ENCODE data around the gene ATP8B2. TPM values are rescaled to one million over a fixed set of nuclear protein-coding genes. Genes with fewer than 3 reads are reported as not detected.
A peak's percentile ranks its signal among the peaks of the same experiment; 100 is the strongest.
"Not testable (repeated sequence)": the region's sequence is repeated elsewhere in the genome, so short reads cannot be mapped to it uniquely, and the experiment has no call there.

ATP8B2 gene
- 10 to 100 TPM; 46.3 to 67.3 TPM for total RNA-seq

DNA sequence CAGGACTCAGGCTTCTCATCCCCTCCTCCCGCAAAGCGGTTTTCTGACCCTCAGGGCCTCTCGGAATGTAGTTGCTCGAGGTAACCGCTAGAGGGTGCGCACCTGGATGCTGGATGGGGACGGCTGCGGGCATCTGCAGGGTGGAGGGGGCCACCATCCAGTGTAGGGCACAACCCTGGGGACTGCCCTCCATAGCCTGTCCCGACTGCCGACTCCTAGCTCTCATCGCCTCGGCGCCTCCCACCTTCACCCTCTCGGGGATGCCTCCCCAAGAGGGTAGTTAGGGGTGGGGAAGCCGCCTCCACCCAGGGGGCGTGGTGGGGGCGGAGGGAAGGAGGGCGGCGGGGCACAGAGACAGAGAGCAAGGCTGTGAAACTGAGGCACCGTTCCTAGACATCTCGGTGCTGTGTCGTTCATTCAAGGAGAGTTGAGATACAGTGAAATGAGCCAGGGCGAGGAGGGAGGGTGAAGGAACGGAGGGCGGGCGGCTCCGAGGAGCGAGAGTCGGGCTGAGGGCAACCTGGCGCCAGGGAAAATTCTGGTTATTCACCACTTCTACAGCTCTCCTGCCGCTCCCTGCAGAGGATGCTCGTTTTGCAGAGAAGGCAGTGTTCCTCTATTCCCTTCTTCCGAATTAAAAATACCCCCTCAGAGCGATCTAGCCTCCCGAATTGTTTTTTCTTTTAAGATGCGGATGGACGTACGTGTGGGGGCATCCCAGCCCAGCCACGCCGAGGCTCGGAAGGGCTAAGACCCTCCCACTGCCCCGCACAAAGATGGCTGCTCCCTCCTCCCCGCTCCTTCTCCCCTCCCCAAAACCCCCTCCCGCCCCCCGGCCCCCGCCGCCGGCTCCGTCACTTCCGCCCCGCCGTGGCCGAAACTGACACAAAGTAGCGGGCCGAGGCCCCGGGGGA, at the start of gene ATP8B2:
TSS of gene ATP8B2 (plus strand) at position 857 of the 914 bp plus-strand sequence. CDS start 2,617 bp downstream, outside the sequence.
- Mint-ChIP-seq H3K4me3 (peak within 1 kb of the TSS; percentile 90), H3K4me1 (peaks cover 39% of the 10 kb centered on the region), H3K27me3 (peaks cover 17% of the 10 kb centered on the region), H3K36me3 (peaks cover 2% of the 10 kb centered on the region), H3K9me3 (ENCODE audit: low read depth) (no peaks in the 10 kb centered on the region), H3K27ac (peak within 1 kb of the TSS; percentile 90)
- CTCF ChIA-PET, result interaction anchor here (0.9 to 15.3 kb wide), 13 partner anchors 8 to 143 kb away, joined by 3 to 292 read pairs (median 7); partner anchors contain the start of genes HAX1 and UBAP2L
- DNase-seq (peak; percentile 88), ATAC-seq (peak; percentile 56)

DNA sequence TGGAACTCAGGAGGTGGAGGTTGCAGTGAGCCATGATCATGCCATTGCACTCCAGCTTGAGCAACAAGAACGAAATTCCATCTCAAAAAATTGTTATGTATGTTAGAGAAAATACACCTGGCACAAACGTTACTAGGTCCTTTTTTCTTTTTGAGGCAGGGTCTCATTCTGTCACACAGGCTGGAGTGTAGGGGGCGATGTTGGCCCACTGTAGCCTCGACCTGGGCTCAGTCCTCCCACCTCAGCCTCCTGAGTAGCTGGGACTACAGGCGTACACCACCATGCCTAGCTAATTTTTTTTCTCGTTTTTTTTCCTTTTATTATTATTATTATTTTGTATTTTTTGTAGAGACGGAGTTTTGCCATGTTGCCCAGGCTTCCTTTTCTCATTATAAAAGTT, 48.5 kb upstream of the ATP8B2 start:
- Mint-ChIP-seq H3K27me3 (no peaks in the 10 kb centered on the region), H3K9me3 (ENCODE audit: low read depth) (no peaks in the 10 kb centered on the region), H3K4me1 (peaks cover 25% of the 10 kb centered on the region), H3K4me3 (no peak overlapping the region), H3K36me3 (peaks cover 14% of the 10 kb centered on the region), H3K27ac (no peak overlapping the region)
- CTCF ChIA-PET, result interaction anchor here (0.7 to 4.1 kb wide), 8 partner anchors 18 to 202 kb away, joined by 3 to 24 read pairs (median 4); partner anchors contain the start of gene ATP8B2
- DNase-seq (no peak), ATAC-seq (no peak)

- DNase-seq; CTCF ChIA-PET; H3K27ac Mint-ChIP-seq; H3K9me3 Mint-ChIP-seq (ENCODE audit: low read depth); H3K4me1 Mint-ChIP-seq; ATAC-seq; H3K4me3 Mint-ChIP-seq; H3K27me3 Mint-ChIP-seq; H3K36me3 Mint-ChIP-seq: not testable (repeated sequence)
Measured at GRCh38 chr1:154287591-154287990, 37.7 kb upstream of the ATP8B2 start.

DNA sequence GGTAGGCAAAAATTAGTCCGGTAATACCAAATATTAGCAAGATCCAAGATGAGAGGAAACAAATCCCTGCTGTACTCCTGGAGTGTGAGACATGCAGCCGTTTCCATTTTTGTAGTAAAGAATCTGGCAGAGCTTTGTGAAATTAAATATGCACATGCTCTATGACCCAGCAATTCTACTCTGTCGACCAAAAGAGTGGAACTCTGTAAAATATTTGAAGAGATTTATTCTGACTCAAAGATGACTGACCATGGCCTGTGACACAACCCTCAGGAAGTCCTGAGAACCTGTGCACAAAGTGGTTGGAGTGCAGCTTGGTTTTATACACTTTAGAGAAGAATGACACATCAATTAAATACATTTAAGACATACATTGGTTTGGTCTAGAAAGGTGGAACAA, 36.7 kb upstream of the ATP8B2 start:
- DNase-seq (no peak), ATAC-seq (no peak)
- Mint-ChIP-seq H3K27ac (no peak overlapping the region), H3K9me3 (ENCODE audit: low read depth) (peaks cover 5% of the 10 kb centered on the region), H3K4me1 (no peaks in the 10 kb centered on the region), H3K4me3 (no peak overlapping the region), H3K27me3 (peaks cover 5% of the 10 kb centered on the region), H3K36me3 (peaks cover 4% of the 10 kb centered on the region)
- CTCF ChIA-PET, result no interaction called here

DNA sequence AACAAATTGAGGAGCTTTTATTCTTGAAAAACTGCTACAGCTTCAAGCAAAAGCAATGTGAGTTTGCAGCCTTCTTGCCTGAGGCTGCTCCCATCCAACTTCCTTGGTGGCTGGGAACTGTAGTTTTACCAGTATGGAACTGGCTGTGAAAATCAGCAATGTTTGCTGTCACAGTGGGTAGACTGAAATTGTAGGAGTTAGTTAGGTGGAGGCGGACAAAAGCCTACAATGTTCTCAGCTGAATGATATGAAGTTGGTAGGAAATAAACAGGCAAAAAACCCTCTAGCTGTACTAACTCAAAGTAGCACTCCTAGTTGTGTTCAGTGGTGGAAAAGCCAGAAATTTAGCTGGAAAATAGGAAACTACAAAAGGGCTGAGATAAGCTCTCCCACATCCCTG, 34.4 kb upstream of the ATP8B2 start:
- peaks cover 8% of the 10 kb centered on the region for H3K36me3 Mint-ChIP-seq
- H3K9me3 Mint-ChIP-seq (ENCODE audit: low read depth), result peaks cover 9% of the 10 kb centered on the region
- CTCF ChIA-PET, result interaction anchor here (1.2 kb wide), 1 partner anchor 45 kb away, joined by 3 read pairs; no protein-coding TSS in a partner anchor
- H3K27me3 Mint-ChIP-seq, result peaks cover 5% of the 10 kb centered on the region
- no peak for DNase-seq
- no peak overlapping the region for H3K27ac Mint-ChIP-seq
- no peak overlapping the region for H3K4me3 Mint-ChIP-seq
- ATAC-seq, result no peak
- H3K4me1 Mint-ChIP-seq, result no peaks in the 10 kb centered on the region

DNA sequence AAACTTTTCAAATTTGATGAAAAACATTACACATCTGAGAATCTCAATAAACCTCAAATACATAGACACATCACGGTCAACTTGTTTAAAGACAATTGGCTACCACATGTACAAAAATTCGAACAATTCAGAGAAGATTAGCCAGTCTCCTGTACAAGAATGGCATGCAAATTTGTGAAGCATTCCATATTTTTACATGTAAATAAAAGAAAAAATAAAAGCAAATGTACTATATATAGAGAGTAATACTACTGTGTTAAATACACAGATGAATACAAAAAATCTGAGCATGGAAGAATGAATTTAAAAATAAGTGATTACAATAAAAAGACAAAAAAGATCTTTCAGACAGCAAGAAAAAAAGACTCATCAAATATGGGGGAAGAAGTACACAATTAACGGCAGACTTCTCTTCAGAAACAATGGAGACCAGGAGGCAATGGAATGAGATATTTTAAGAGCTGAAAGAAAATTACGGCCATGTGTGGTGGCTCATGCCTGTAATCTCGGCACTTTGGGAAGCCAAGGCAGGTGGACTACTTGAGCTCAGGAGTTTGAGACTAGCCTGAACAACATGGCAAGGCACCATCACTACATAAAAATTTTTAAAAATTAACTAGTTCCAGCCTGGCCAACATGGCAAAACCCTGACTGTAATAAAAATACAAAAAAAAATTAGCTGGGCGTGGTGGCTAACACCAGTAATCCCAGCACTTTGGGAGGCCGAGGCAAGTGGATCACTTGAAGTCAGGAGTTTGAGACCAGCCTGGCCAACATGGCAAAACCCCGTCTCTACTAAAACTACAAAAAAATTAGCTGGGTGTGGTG, 29.7 kb upstream of the ATP8B2 start:
- Mint-ChIP-seq H3K4me1 (no peaks in the 10 kb centered on the region), H3K9me3 (ENCODE audit: low read depth) (peaks cover 9% of the 10 kb centered on the region), H3K27me3 (no peaks in the 10 kb centered on the region), H3K36me3 (peaks cover 8% of the 10 kb centered on the region), H3K4me3 (no peak overlapping the region), H3K27ac (no peak overlapping the region)
- CTCF ChIA-PET, result no interaction called here
- ATAC-seq (no peak), DNase-seq (no peak)

- ATAC-seq (no peak), DNase-seq (no peak)
- H3K36me3 Mint-ChIP-seq, result no peaks in the 10 kb centered on the region
- CTCF ChIA-PET, result interaction anchor here (0.7 kb wide), 1 partner anchor 10 kb away, joined by 4 read pairs; no protein-coding TSS in a partner anchor
- H3K27ac Mint-ChIP-seq, result no peak overlapping the region
- no peaks in the 10 kb centered on the region for H3K9me3 Mint-ChIP-seq (ENCODE audit: low read depth)
- H3K27me3 Mint-ChIP-seq, result no peaks in the 10 kb centered on the region
- peaks cover 4% of the 10 kb centered on the region for H3K4me1 Mint-ChIP-seq
- H3K4me3 Mint-ChIP-seq, result no peak overlapping the region
Measured at GRCh38 chr1:154301582-154301981, 23.7 kb upstream of the ATP8B2 start.

DNA sequence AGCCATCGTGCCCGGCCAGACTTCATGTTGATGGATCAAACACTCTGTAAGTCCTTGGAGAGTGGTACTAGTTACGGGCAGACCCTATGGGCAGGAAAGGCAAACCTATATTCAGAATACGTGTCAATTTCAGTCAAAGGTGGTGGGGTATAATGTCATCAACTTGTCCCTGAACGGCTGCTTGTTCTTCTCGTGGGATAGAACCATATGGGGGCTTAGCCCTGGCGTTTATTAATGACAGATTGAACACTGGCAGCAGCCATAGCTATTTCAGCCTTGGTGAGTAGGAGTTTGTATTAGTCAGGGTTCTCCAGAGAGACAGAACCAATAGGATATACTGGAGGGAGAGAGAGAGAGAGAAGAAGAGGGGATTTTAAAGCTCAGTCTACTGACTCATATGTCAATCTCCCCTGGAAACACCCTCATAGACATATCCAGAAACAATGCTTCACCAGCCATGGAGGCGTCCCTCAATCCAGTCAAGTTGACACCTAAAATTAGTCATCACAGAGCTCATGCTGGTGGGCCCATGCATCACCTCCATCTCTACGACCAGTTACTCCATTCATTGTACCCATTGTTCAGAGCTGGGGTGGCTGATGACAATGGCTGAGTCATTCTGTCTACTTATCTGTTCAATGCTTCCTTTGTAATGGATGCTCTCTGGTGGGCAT, 20.5 kb upstream of the ATP8B2 start:
- Mint-ChIP-seq H3K9me3 (ENCODE audit: low read depth) (no peaks in the 10 kb centered on the region), H3K36me3 (no peaks in the 10 kb centered on the region), H3K27me3 (no peaks in the 10 kb centered on the region), H3K27ac (no peak overlapping the region), H3K4me1 (peaks cover 18% of the 10 kb centered on the region), H3K4me3 (no peak overlapping the region)
- ATAC-seq, result no peak
- peak; percentile 56 for DNase-seq
- CTCF ChIA-PET, result interaction anchor here (1.1 to 1.3 kb wide), 2 partner anchors 30 to 40 kb away, joined by 4 to 5 read pairs; no protein-coding TSS in a partner anchor

DNA sequence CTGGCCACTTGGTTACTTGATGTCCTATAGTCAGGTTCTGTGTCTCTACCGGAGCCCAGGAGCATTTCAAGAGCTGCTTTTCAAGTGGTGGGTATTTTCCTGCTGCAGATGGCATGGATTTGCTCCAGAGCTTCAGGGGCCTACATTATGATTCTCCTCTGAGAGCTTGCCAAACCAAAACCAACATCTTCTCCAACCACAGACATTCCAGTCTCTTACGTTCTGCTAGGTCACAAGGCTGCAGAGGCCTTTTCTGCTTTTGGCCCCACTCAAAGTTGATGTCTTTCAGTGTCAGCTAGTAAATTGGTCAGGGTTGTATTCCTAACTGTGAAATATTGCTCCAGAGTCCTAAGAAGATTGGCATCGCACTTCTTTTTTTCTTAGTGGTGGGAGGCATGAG, 19.2 kb upstream of the ATP8B2 start:
- Mint-ChIP-seq H3K27me3 (no peaks in the 10 kb centered on the region), H3K4me3 (no peak overlapping the region), H3K4me1 (peaks cover 18% of the 10 kb centered on the region), H3K36me3 (peaks cover 2% of the 10 kb centered on the region), H3K9me3 (ENCODE audit: low read depth) (no peaks in the 10 kb centered on the region), H3K27ac (no peak overlapping the region)
- CTCF ChIA-PET, result interaction anchor here (0.8 to 1.0 kb wide), 2 partner anchors 20 to 34 kb away, joined by 3 to 5 read pairs; no protein-coding TSS in a partner anchor
- ATAC-seq, result no peak
- DNase-seq, result no peak

- DNase-seq, result peak; percentile 45
- not testable (repeated sequence) for H3K27me3 Mint-ChIP-seq; H3K36me3 Mint-ChIP-seq; H3K4me3 Mint-ChIP-seq; H3K9me3 Mint-ChIP-seq (ENCODE audit: low read depth)
- Mint-ChIP-seq H3K27ac (peak overlapping the region; percentile 52), H3K4me1 (peaks cover 18% of the 10 kb centered on the region)
- CTCF ChIA-PET, result interaction anchor here (2.3 kb wide), 1 partner anchor 17 kb away, joined by 8 read pairs; the partner anchor contains the start of gene ATP8B2
- peak; percentile 33 for ATAC-seq
Measured at GRCh38 chr1:154307670-154308270, 17.6 kb upstream of the ATP8B2 start.

GRCh38 chr1:154309136-154309535, 16.2 kb upstream of the ATP8B2 start:
- H3K9me3 Mint-ChIP-seq (ENCODE audit: low read depth); H3K36me3 Mint-ChIP-seq; H3K27ac Mint-ChIP-seq; DNase-seq; ATAC-seq; H3K4me3 Mint-ChIP-seq; H3K27me3 Mint-ChIP-seq: not testable (repeated sequence)
- CTCF ChIA-PET, result interaction anchor here (0.6 to 2.3 kb wide), 3 partner anchors 16 to 64 kb away, joined by 3 to 8 read pairs (median 4); partner anchors contain the start of gene ATP8B2
- peaks cover 18% of the 10 kb centered on the region for H3K4me1 Mint-ChIP-seq

GRCh38 chr1:154312229-154313065, 12.9 kb upstream of the ATP8B2 start:
- ATAC-seq; H3K4me3 Mint-ChIP-seq; DNase-seq; H3K9me3 Mint-ChIP-seq (ENCODE audit: low read depth); H3K36me3 Mint-ChIP-seq; H3K27ac Mint-ChIP-seq; H3K27me3 Mint-ChIP-seq: not testable (repeated sequence)
- CTCF ChIA-PET, result interaction anchor here (0.6 to 1.1 kb wide), 3 partner anchors 10 to 23 kb away, joined by 4 to 5 read pairs (median 4); no protein-coding TSS in a partner anchor
- H3K4me1 Mint-ChIP-seq, result peaks cover 10% of the 10 kb centered on the region
